HL-60 (cell line): Measurements from ENCODE around the gene MAD2L2.

Source experiments
- DNase-seq, 2 experiments: peaks; one replicate each; pipeline ENCODE4 v3.0.0-alpha.2; 2010 to 2020; ENCODE audit warnings: low read depth in 1 of 2, low spot score in 1 of 2
- H3K27ac ChIP-seq: fragments of 250-450 bp; sonication (Bioruptor Pico); replicated peaks from 2 replicates; pipeline ENCODE4 v1.5.1; 2020; ENCODE audit warnings: mild to moderate bottlenecking, moderate library complexity
- H3K27me3 ChIP-seq: fragments of 250-450 bp; sonication (Bioruptor Pico); 2 replicates; pipeline ENCODE4 v1.5.1; 2021; ENCODE audit warnings: mild to moderate bottlenecking, moderate library complexity; ENCODE audit not compliant: insufficient read depth, poor library complexity, severe bottlenecking
- H3K4me3 ChIP-seq: replicated peaks from 2 replicates; pipeline ENCODE4 v1.5.1; 2011; ENCODE audit warnings: mild to moderate bottlenecking, control low read depth, low read length; ENCODE audit not compliant: insufficient read depth
- CTCF ChIP-seq: IDR thresholded peaks from one replicate; pipeline ENCODE4 v1.5.1; 2011; ENCODE audit warnings: low read length, control low read depth, inconsistent platforms; ENCODE audit not compliant: insufficient read depth
- GABPA ChIP-seq: IDR thresholded peaks from 2 replicates; pipeline ENCODE4 v1.6.1; 2012; ENCODE audit warnings: low read depth
- POLR2AphosphoS5 ChIP-seq: IDR thresholded peaks from 2 replicates; pipeline ENCODE4 v1.6.1; 2012; ENCODE audit warnings: low read depth
- REST ChIP-seq: IDR thresholded peaks from 2 replicates; pipeline ENCODE4 v1.6.1; 2012; ENCODE audit warnings: low read depth; ENCODE audit not compliant: insufficient replicate concordance
- SPI1 ChIP-seq: IDR thresholded peaks from 2 replicates; pipeline ENCODE4 v1.6.1; 2012; ENCODE audit warnings: low read depth, mild to moderate bottlenecking, borderline replicate concordance

The MAD2L2 gene

DNA sequence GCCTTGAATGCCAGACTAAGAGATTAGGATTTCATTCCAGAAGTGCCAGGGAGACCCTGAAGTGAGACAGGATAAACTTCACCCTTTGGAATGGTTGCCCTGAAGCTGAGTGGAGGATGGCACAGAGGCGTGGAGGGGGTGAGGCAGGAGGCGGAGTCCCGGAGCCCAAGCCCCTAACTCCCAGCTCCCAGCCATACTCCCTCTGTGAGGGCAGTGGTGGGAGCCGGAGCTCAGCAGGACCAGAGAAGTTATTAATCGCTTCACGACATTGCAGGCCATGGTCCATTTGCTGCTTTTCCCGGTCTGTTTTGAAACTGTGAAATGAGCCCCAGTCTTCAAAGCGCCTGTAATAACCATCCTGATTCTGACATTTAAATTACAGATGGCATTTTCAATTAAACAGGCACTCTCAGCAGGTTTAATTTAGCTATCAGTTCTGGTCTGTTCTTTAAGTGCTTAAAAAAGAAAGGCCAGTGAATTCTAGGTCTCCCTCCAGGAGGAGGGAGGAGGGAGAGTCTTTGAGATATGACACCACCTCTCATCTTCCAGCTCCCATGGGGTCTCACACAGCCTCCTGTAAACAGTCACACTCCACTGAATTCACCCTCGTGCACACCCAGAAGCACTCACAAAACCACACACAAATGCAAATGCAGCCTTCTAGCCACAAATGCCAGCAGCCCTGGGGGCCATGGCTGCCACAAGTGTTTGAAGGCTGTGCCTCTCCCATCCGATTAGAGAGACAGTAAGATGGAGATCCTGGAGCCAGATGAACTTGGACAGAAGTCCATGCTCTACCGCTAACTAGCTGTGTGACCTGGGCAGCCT is 46.4 kb downstream of the MAD2L2 start:
- Histone ChIP-seq H3K27ac (no peak overlapping the region), H3K4me3 (no peak overlapping the region), H3K27me3 (no peaks in the 10 kb centered on the region)
- TF ChIP-seq GABPA: no peak
- no peak for TF ChIP-seq REST
- TF ChIP-seq SPI1: no peak
- no peak for TF ChIP-seq CTCF
- no peak for TF ChIP-seq POLR2AphosphoS5
- DNase-seq: no peak

GRCh38 chr1:11629184-11630016 is 51.5 kb downstream of the MAD2L2 start:
- no peak overlapping the region for H3K4me3 ChIP-seq
- DNase-seq: no peak
- no peak overlapping the region for H3K27ac ChIP-seq
- no peak for TF ChIP-seq GABPA
- TF ChIP-seq CTCF: no peak
- no peak for TF ChIP-seq SPI1
- no peak for TF ChIP-seq REST
- no peak for TF ChIP-seq POLR2AphosphoS5
- H3K27me3 ChIP-seq: peaks cover 4% of the 10 kb centered on the region

GRCh38 chr1:11628767-11629166 is 52.2 kb downstream of the MAD2L2 start:
- peaks cover 4% of the 10 kb centered on the region for H3K27me3 ChIP-seq
- H3K4me3 ChIP-seq: no peak overlapping the region
- H3K27ac ChIP-seq: no peak overlapping the region
- TF ChIP-seq POLR2AphosphoS5: no peak
- TF ChIP-seq GABPA: no peak
- no peak for TF ChIP-seq SPI1
- DNase-seq: no peak

DNA sequence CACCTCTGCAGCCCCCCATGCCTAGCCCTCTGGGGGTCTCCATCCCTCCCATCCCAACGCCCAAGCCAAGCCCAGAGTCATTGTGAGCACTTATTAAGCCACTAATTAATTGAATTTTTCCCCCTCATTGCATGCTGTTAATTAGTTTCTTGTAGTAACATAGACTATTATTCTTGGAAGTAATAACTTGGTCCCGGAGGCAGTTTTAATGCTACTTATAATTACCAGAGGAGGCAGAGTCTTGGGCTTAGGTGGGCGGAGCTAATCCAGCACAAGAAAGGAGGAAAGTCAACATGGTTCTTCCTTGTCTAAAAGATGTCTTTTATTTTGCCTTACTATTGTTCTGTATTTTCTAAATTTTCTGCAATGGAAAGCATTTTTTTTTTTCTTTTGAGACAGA is 54.4 kb downstream of the MAD2L2 start:
- DNase-seq: no peak
- no peak for TF ChIP-seq POLR2AphosphoS5
- no peak for TF ChIP-seq CTCF
- H3K27me3 ChIP-seq: peaks cover 4% of the 10 kb centered on the region
- no peak overlapping the region for H3K4me3 ChIP-seq
- no peak overlapping the region for H3K27ac ChIP-seq
